ENCODE data around the gene SENP1.

DNA sequence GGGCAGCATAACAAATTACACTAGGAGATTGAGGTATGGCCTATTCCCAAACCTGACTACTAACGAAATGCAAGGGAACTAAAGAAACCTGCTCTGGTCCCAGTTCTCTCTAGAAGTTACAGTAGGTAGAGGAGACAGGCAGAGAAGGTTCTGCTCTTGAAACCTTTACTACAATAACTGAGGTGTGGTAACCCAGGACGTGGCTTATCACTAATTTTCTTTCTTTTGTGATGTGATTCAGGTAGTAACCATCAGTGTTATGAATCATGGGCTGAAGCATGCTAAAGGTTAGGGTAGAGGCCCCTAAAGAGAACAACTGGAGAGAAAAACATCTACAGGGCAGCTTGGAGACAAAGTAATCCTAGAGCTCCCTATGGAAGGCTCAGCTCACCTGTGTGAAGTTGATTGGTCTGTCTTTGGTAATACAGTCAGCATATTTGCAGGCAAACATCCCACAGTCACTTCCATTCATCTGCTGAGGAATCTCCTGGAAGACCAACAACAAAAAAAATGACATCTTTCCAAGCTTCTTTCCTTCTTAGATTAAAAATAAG is 59.8 kb downstream of the SENP1 start:
- no peak for TF ChIP-seq CTCF (IDR thresholded peaks at IDR 0.05; ENCODE audit: poor library complexity, severe bottlenecking)
- no peak for TF ChIP-seq POLR2AphosphoS5 (IDR thresholded peaks at IDR 0.05)
- no peak for TF ChIP-seq EZH2 (IDR thresholded peaks at IDR 0.05; ENCODE audit: borderline replicate concordance, insufficient read depth, low read length, poor library complexity, severe bottlenecking)
- TF ChIP-seq REST (IDR thresholded peaks at IDR 0.05; ENCODE audit: borderline replicate concordance) = no peak
- no peak for TF ChIP-seq RAD21 (conservative IDR thresholded peaks at IDR 0.05)
- TF ChIP-seq TAF1 (IDR thresholded peaks at IDR 0.05; ENCODE audit: low read depth) = no peak
